Liver (tissue), 9 donors: ENCODE measurements around the gene SORL1-AS1. TPM values are rescaled to one million over a fixed set of nuclear protein-coding genes. Genes with fewer than 3 reads are reported as not detected.

Source experiments
- DNase-seq: peaks from one replicate; pipeline ENCODE4 v3.0.0-alpha.2; 2017; ENCODE audit warnings: low spot score
- H3K27ac ChIP-seq, 2 donors: one replicate each; pipeline ENCODE4 v1.7.0; 2013; ENCODE audit warnings: inconsistent platforms in 2 of 2, low read length in 2 of 2, control low read depth in 1 of 2, low read depth in 1 of 2, mild to moderate bottlenecking in 1 of 2
- H3K27me3 ChIP-seq, 4 donors: one replicate each; pipeline versions ENCODE4 v1.6.1 to v1.7.0; 2013; ENCODE audit warnings: low read length in 3 of 4, inconsistent platforms in 1 of 4, mild to moderate bottlenecking in 1 of 4, moderate library complexity in 1 of 4; ENCODE audit not compliant: control insufficient read depth in 4 of 4, insufficient read depth in 4 of 4
- H3K36me3 ChIP-seq, 4 donors: one replicate each; pipeline versions ENCODE4 v1.6.1 to v1.7.0; 2013; ENCODE audit warnings: low read length in 3 of 4, mild to moderate bottlenecking in 3 of 4, low read depth in 1 of 4, moderate library complexity in 1 of 4; ENCODE audit not compliant: control insufficient read depth in 4 of 4, insufficient read depth in 3 of 4
- H3K4me1 ChIP-seq, 4 donors: one replicate each; pipeline versions ENCODE4 v1.6.1 to v1.7.0; 2013; ENCODE audit warnings: low read length in 3 of 4, mild to moderate bottlenecking in 3 of 4, moderate library complexity in 1 of 4; ENCODE audit not compliant: control insufficient read depth in 4 of 4, insufficient read depth in 4 of 4
- H3K4me3 ChIP-seq, 3 donors: one replicate each; pipeline versions ENCODE4 v1.6.1 to v1.7.0; 2013; ENCODE audit warnings: low read length in 3 of 3, control low read depth in 1 of 3, low read depth in 1 of 3, mild to moderate bottlenecking in 1 of 3
- H3K9ac ChIP-seq, 2 donors: one replicate each; pipeline ENCODE4 v1.7.0; 2013; ENCODE audit warnings: low read length in 2 of 2, mild to moderate bottlenecking in 2 of 2, moderate library complexity in 2 of 2, control low read depth in 1 of 2, low read depth in 1 of 2
- H3K9me3 ChIP-seq, 4 donors: one replicate each; pipeline versions ENCODE4 v1.6.1 to v1.7.0; 2013; ENCODE audit warnings: low read length in 3 of 4; ENCODE audit not compliant: control insufficient read depth in 4 of 4
- EGR1 ChIP-seq, 2 donors: IDR thresholded peaks; 2 replicates each; pipeline ENCODE4 v1.6.1; 2016 to 2018; ENCODE audit warnings: antibody characterized with exemption in 2 of 2, low read depth in 2 of 2
- FOXA1 ChIP-seq: IDR thresholded peaks from 2 replicates; pipeline ENCODE4 v1.6.1; 2016; ENCODE audit warnings: antibody characterized with exemption
- FOXA2 ChIP-seq: IDR thresholded peaks from 2 replicates; pipeline ENCODE4 v1.6.1; 2016; ENCODE audit warnings: antibody characterized with exemption
- GABPA ChIP-seq, 2 donors: IDR thresholded peaks in 1 of 2; conservative IDR thresholded peaks in 1 of 2; 2 replicates each; pipeline ENCODE4 v1.6.1; 2016; ENCODE audit warnings: antibody characterized with exemption in 2 of 2, mild to moderate bottlenecking in 1 of 2, moderate library complexity in 1 of 2
- HNF4A ChIP-seq, 2 donors: conservative IDR thresholded peaks; 2 replicates each; pipeline ENCODE4 v1.6.1; 2016; ENCODE audit warnings: antibody characterized with exemption in 2 of 2, mild to moderate bottlenecking in 2 of 2
- HNF4G ChIP-seq: IDR thresholded peaks from 2 replicates; pipeline ENCODE4 v1.6.1; 2016; ENCODE audit warnings: antibody characterized with exemption
- JUND ChIP-seq, 2 donors: IDR thresholded peaks; 2 replicates each; pipeline ENCODE4 v1.6.1; 2016; ENCODE audit warnings: antibody characterized with exemption in 2 of 2
- NR2F2 ChIP-seq: IDR thresholded peaks from 2 replicates; pipeline ENCODE4 v1.6.1; 2016; ENCODE audit warnings: antibody characterized with exemption
- RAD21 ChIP-seq, 2 donors: IDR thresholded peaks; 2 replicates each; pipeline ENCODE4 v1.6.1; 2016; ENCODE audit warnings: antibody characterized with exemption in 2 of 2, mild to moderate bottlenecking in 2 of 2
- RXRA ChIP-seq, 2 donors: IDR thresholded peaks; 2 replicates each; pipeline ENCODE4 v1.6.1; 2017 to 2018; ENCODE audit warnings: antibody characterized with exemption in 2 of 2, mild to moderate bottlenecking in 1 of 2
- SP1 ChIP-seq: IDR thresholded peaks from 2 replicates; pipeline ENCODE4 v1.6.1; 2018; ENCODE audit warnings: antibody characterized with exemption, mild to moderate bottlenecking
- TAF1 ChIP-seq: conservative IDR thresholded peaks from 2 replicates; pipeline ENCODE4 v1.6.1; 2016; ENCODE audit warnings: antibody characterized with exemption, mild to moderate bottlenecking
- YY1 ChIP-seq: IDR thresholded peaks from 2 replicates; pipeline ENCODE4 v1.6.1; 2016; ENCODE audit warnings: antibody characterized with exemption, mild to moderate bottlenecking
- WGBS: extraction: QIAGEN DNeasy Blood & Tissue Kit; methylation state at CpG from one replicate; pipeline ENCODE4 v1.1.7; 2013; 5-methylcytosine and 5-hydroxymethylcytosine counted together
- polyA plus RNA-seq, 2 donors: library from polyadenylated mRNA; stranded (reverse) in 1 of 2; unstranded in 1 of 2; fragments of 200-250 nt in 1 of 2; fragments of >200 nt in 1 of 2; fragmentation: Nextera tagmentation in 1 of 2; extraction: Ambion mirVana in 1 of 2; gene quantifications; one replicate each; pipeline versions ENCODE4 v1.2.1 to v1.2.3, GENCODE V29; 2013 to 2015
- total RNA-seq, 2 donors: library from RNA; depleted of rRNA; stranded (reverse); fragments of >200 nt; gene quantifications; one replicate each; pipeline ENCODE4 v1.2.3, GENCODE V29; 2014
- TF ChIP-seq, protein P1 (sequence below): IDR thresholded peaks from 2 replicates; pipeline ENCODE4 v1.6.1; 2016; ENCODE audit warnings: antibody characterized with exemption
- TF ChIP-seq, protein P2 (sequence below): IDR thresholded peaks from 2 replicates; pipeline ENCODE4 v1.6.1; 2016; ENCODE audit warnings: antibody characterized with exemption, mild to moderate bottlenecking
- TF ChIP-seq, protein P3 (sequence below): IDR thresholded peaks from 2 replicates; pipeline ENCODE4 v1.6.1; 2016; ENCODE audit warnings: antibody characterized with exemption
- TF ChIP-seq, protein P4 (sequence below): fragments of 150-350 bp; IDR thresholded peaks from 2 replicates; pipeline ENCODE4 v1.5.1; 2017; ENCODE audit warnings: improper control_type of control experiment, low read depth, low read length; ENCODE audit not compliant: missing input control
- TF ChIP-seq, protein P5 (sequence below): IDR thresholded peaks from 2 replicates; pipeline ENCODE4 v1.6.1; 2016; ENCODE audit warnings: antibody characterized with exemption
- donor health status: healthy.
- donor health status: healthy.
- donor health status: healthy.
- donor health status: healthy.
- donor health status: healthy.

Gene SORL1-AS1

DNA sequence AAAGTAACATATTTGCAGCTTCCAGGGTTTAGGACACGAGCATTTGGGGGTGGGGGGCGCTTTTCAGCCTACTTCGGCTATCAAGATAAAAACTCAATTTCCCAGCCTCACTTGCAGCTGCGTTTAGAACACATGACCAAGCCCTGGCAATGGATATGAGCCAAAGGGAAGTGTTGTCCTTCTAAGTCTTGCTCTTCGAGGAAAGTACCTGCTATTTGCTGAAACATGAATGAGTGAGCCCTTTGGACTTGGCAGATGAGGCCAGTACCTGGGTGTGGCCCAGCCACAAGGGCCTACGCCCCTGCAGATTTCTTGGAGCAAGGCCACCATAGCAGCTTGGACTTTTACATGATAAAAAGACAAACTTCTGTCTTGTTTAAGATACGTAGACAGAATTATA, 60.9 kb downstream of the SORL1-AS1 start:
- Histone ChIP-seq H3K27ac (no peak overlapping the region), H3K36me3 (no peaks in the 10 kb centered on the region), H3K4me1 (no peaks in the 10 kb centered on the region), H3K9ac (no peak overlapping the region), H3K27me3 (no peaks in the 10 kb centered on the region), H3K9me3 (no peaks in the 10 kb centered on the region), H3K4me3 (no peak overlapping the region)
- TF ChIP-seq YY1 = no peak
- WGBS = 67% methylated on average over 7 of the region's 7 CpGs
- no peak for DNase-seq

DNA sequence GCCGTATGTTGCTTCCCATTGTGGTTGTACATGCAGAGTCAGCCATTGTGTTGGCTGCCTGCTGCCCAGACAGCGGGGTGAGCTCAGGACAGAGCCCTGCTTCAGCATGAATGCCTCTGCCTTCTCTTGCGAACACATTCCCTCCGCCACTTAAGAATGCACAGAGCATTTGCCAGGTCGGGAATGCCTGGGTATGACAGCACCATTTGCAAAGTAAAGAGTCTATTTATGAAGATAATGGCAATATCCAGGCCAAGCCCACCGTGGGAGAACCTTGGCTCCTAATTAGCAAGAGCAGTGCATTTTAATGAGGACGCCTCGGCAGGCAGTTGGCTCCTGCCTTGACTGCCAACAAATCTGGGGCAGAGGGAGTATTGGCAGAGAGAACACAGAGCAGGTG, 63.1 kb downstream of the SORL1-AS1 start:
- Histone ChIP-seq H3K9ac (no peak overlapping the region), H3K4me3 (no peak overlapping the region), H3K27me3 (no peaks in the 10 kb centered on the region), H3K4me1 (no peaks in the 10 kb centered on the region), H3K27ac (no peak overlapping the region), H3K9me3 (no peaks in the 10 kb centered on the region), H3K36me3 (no peaks in the 10 kb centered on the region)
- 71% methylated on average over 8 of the region's 8 CpGs for WGBS
- TF ChIP-seq YY1 (no peak), EGR1 (IDR thresholded peaks at IDR 0.05; ENCODE audit: low read depth in 2 of 2) (no peak), FOXA2 (no peak), HNF4A (conservative IDR thresholded peaks at IDR 0.05) (no peak), FOXA1 (no peak), RXRA (IDR thresholded peaks at IDR 0.05) (no peak), RAD21 (IDR thresholded peaks at IDR 0.05) (no peak), TAF1 (no peak), SP1 (no peak), HNF4G (no peak), NR2F2 (no peak), GABPA (IDR thresholded peaks at IDR 0.05 in 1 of 2, conservative IDR thresholded peaks at IDR 0.05 in 1 of 2) (no peak), JUND (IDR thresholded peaks at IDR 0.05) (no peak)
- TF ChIP-seq, protein P1, sequence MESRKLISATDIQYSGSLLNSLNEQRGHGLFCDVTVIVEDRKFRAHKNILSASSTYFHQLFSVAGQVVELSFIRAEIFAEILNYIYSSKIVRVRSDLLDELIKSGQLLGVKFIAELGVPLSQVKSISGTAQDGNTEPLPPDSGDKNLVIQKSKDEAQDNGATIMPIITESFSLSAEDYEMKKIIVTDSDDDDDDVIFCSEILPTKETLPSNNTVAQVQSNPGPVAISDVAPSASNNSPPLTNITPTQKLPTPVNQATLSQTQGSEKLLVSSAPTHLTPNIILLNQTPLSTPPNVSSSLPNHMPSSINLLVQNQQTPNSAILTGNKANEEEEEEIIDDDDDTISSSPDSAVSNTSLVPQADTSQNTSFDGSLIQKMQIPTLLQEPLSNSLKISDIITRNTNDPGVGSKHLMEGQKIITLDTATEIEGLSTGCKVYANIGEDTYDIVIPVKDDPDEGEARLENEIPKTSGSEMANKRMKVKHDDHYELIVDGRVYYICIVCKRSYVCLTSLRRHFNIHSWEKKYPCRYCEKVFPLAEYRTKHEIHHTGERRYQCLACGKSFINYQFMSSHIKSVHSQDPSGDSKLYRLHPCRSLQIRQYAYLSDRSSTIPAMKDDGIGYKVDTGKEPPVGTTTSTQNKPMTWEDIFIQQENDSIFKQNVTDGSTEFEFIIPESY = no peak
- TF ChIP-seq, protein P2, sequence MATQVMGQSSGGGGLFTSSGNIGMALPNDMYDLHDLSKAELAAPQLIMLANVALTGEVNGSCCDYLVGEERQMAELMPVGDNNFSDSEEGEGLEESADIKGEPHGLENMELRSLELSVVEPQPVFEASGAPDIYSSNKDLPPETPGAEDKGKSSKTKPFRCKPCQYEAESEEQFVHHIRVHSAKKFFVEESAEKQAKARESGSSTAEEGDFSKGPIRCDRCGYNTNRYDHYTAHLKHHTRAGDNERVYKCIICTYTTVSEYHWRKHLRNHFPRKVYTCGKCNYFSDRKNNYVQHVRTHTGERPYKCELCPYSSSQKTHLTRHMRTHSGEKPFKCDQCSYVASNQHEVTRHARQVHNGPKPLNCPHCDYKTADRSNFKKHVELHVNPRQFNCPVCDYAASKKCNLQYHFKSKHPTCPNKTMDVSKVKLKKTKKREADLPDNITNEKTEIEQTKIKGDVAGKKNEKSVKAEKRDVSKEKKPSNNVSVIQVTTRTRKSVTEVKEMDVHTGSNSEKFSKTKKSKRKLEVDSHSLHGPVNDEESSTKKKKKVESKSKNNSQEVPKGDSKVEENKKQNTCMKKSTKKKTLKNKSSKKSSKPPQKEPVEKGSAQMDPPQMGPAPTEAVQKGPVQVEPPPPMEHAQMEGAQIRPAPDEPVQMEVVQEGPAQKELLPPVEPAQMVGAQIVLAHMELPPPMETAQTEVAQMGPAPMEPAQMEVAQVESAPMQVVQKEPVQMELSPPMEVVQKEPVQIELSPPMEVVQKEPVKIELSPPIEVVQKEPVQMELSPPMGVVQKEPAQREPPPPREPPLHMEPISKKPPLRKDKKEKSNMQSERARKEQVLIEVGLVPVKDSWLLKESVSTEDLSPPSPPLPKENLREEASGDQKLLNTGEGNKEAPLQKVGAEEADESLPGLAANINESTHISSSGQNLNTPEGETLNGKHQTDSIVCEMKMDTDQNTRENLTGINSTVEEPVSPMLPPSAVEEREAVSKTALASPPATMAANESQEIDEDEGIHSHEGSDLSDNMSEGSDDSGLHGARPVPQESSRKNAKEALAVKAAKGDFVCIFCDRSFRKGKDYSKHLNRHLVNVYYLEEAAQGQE = no peak
- TF ChIP-seq, protein P3, sequence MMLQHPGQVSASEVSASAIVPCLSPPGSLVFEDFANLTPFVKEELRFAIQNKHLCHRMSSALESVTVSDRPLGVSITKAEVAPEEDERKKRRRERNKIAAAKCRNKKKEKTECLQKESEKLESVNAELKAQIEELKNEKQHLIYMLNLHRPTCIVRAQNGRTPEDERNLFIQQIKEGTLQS = no peak
- TF ChIP-seq, protein P4, sequence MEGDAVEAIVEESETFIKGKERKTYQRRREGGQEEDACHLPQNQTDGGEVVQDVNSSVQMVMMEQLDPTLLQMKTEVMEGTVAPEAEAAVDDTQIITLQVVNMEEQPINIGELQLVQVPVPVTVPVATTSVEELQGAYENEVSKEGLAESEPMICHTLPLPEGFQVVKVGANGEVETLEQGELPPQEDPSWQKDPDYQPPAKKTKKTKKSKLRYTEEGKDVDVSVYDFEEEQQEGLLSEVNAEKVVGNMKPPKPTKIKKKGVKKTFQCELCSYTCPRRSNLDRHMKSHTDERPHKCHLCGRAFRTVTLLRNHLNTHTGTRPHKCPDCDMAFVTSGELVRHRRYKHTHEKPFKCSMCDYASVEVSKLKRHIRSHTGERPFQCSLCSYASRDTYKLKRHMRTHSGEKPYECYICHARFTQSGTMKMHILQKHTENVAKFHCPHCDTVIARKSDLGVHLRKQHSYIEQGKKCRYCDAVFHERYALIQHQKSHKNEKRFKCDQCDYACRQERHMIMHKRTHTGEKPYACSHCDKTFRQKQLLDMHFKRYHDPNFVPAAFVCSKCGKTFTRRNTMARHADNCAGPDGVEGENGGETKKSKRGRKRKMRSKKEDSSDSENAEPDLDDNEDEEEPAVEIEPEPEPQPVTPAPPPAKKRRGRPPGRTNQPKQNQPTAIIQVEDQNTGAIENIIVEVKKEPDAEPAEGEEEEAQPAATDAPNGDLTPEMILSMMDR = no peak
- TF ChIP-seq, protein P5, sequence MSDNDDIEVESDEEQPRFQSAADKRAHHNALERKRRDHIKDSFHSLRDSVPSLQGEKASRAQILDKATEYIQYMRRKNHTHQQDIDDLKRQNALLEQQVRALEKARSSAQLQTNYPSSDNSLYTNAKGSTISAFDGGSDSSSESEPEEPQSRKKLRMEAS = no peak
- DNase-seq = no peak

Other genes starting within 250 kb of the SORL1-AS1 start
- 100 to 1,000 TPM; 208 to 282 TPM for gene SC5D, start 160.2 kb downstream of the SORL1-AS1 start, total RNA-seq
- gene SC5D, start 160.2 kb downstream of the SORL1-AS1 start, polyA plus RNA-seq = 10 to 100 TPM; 80.1 to 97.1 TPM
- gene SORL1, start 653 bp downstream of the SORL1-AS1 start, total RNA-seq = 100 to 1,000 TPM in 1 of 2 donors, 10 to 100 TPM in 1; 26.9 to 124 TPM
- gene SORL1, start 653 bp downstream of the SORL1-AS1 start, polyA plus RNA-seq = 10 to 100 TPM; 14.6 to 23.8 TPM